ENCODE measurements around the gene KANSL2.

DNA sequence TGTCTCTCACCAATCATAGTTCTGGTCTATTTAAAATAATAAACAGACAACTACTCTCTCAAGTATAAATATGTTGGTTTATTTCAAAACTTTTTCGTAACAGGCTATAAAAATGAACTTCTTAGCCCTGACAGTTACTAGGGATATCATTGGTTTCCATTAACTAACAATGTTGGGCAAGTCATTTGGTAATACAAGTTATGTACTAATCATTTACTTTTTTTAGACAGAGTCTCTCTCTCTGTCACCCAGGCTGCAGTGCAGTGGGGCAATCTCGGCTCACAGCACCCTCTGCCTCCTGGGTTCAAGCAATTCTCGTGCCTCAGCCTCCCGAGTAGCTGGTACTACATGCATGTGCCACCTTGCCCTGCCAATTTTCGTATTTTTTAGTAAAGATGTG is 14.6 kb upstream of the KANSL2 start:
- TF ChIP-seq POLR2AphosphoS5 (IDR thresholded peaks at IDR 0.05; ENCODE audit: insufficient read depth, low read depth, low read length): no peak
- TF ChIP-seq, protein P1, sequence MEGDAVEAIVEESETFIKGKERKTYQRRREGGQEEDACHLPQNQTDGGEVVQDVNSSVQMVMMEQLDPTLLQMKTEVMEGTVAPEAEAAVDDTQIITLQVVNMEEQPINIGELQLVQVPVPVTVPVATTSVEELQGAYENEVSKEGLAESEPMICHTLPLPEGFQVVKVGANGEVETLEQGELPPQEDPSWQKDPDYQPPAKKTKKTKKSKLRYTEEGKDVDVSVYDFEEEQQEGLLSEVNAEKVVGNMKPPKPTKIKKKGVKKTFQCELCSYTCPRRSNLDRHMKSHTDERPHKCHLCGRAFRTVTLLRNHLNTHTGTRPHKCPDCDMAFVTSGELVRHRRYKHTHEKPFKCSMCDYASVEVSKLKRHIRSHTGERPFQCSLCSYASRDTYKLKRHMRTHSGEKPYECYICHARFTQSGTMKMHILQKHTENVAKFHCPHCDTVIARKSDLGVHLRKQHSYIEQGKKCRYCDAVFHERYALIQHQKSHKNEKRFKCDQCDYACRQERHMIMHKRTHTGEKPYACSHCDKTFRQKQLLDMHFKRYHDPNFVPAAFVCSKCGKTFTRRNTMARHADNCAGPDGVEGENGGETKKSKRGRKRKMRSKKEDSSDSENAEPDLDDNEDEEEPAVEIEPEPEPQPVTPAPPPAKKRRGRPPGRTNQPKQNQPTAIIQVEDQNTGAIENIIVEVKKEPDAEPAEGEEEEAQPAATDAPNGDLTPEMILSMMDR (IDR thresholded peaks at IDR 0.05; ENCODE audit: extremely low read depth in 1 of 2, insufficient read depth in 1 of 2, low read depth in 1 of 2, low read length in 2 of 2): no peak
